Amygdala (tissue), 56 donors: ENCODE results near the gene KCNAB2.

Source experiments
- DNase-seq, 56 donors: peaks; one replicate each; lab custom pipeline; 2025; lab: John Stamatoyannopoulos, UW

Gene KCNAB2

GRCh38 chr1:6103854-6104530, 58.3 kb downstream of the KCNAB2 start:
- DNase-seq: no peak

GRCh38 chr1:6104631-6105030, 58.9 kb downstream of the KCNAB2 start:
- no peak for DNase-seq

DNA sequence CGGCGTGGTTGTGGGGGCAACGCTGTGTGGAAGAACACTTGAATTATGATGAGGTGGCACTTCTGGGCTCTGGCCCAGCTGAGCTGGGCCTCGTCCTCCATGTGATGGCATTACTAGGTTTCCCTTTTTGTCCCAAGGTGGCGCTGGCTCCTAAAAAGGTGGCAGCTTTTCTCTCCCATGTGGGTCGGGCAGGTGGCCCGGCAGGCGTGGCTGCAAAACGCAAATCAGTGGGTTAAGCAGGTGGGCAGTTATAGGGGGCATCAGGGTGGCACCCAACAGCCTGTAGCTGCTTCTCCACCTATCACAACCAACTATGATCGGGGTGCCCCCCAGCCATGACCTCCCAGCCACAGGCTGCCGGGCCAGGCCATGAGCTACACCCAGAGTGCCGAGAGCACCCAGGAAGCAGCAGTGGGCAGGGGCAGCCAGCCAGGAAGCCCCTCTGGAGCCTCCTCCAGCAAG, 59.6 kb downstream of the KCNAB2 start:
- no peak for DNase-seq

GRCh38 chr1:6105763-6106162, 60.1 kb downstream of the KCNAB2 start:
- DNase-seq: no peak

DNA sequence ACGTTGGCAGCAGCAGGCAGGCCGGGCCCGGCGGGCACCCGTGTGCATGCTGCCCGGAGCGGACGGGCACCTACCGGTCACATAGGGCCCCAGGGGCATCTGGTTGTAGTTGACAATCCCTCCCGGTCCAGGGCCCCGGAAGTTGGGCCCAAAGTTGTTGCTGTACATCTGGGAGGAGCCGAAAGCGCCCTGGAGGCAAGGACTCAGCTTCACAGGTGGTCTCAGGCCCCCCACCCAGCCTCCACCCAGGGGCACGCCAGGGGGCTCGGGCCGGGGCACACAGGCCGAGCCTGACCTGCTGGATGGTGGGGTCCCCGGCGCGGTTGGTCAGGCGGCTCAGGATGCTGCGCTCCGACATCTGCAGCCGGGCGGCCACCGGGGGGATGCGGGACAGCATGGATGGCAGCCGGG, 60.6 kb downstream of the KCNAB2 start:
- no peak for DNase-seq

DNA sequence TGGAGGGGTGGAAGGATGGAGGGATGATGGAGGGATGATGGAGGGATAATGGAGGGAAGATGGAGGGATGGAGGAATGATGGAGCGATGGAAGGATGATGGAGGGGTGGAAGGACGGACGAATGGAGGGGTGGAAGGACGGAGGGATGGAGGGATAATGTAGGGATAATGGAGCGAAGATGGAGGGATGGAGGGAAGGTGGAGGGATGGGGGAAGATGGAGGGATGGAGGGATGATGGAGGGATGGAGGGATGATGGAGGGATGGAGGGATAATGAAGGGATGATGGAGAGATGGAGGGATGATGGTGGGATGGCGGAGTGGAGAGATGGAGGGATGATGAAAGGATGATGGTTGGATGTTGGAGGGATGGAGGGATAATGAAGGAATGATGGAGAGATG, 61.3 kb downstream of the KCNAB2 start:
- DNase-seq: no peak

- no peak for DNase-seq
Observed at GRCh38 chr1:6107409-6108356, 62.0 kb downstream of the KCNAB2 start.

DNA sequence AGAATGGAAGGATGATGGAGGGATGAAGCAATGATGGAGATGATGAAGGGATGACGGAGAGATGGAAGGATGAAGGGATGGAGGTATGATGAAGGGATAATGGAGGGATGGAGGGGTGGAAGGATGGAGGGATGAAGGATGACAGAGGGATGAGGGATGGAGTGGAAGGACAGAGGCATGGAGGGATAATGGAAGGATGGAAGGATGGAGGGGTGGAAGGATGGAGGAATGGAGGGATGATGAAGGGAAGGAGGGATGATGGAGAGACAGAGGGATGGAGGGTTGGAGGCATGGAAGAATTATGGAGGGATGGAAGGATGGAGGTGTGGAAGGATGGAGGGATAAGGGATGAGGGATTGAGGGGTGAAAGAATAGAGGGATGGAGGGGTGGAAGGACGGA, 62.8 kb downstream of the KCNAB2 start:
- DNase-seq: no peak

GRCh38 chr1:6108937-6109614, 63.4 kb downstream of the KCNAB2 start:
- peak in 1 of 56 donors; percentile 14 for DNase-seq

- DNase-seq: no peak
Observed at GRCh38 chr1:6109688-6110087, 64.0 kb downstream of the KCNAB2 start.

DNA sequence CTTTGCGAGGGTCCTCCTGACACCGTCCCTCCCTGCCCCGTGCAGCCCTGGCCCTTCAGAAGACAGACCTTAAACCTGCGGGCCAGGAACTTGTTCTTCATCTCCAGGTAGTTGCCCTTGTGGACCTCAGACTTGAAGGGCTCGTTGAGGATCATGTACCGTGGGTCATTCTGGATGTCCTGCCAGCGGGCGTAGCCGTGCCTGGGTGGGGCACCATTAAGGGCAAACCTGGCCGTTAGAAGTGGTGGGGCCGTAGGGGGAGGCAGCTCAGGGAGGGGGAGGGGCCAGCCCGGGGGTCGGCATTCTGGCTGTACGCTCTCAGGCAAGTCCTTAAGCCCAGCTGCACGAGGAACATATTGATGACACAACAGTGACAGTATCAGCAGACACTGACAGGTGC, 64.6 kb downstream of the KCNAB2 start:
- no peak for DNase-seq

DNA sequence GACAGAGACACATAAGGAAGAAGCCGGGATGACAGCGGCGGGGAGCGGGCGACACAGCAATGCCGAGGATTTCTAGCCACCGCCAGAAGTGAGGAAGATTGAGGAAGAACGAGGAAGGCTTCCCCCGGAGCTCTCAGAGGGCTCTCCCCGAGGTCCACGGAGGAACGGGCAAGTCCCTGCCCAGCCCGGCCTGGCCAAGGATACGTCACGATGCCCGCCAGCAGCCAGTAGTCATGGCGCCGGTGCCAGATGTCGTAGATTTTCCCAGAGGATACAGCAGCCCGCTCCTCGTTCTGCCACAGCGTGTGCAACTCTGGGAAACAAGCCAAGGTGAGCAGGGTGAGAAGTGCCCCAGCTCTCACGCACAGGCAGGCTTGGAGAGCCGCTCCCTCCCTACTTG, 65.9 kb downstream of the KCNAB2 start:
- DNase-seq: no peak

GRCh38 chr1:6111991-6112689, 66.5 kb downstream of the KCNAB2 start:
- DNase-seq: no peak

GRCh38 chr1:6112690-6113005, 67.0 kb downstream of the KCNAB2 start:
- no peak for DNase-seq

- no peak for DNase-seq
Observed at GRCh38 chr1:6113116-6113515, 67.4 kb downstream of the KCNAB2 start.

- no peak for DNase-seq
Observed at GRCh38 chr1:6113745-6114144, 68.1 kb downstream of the KCNAB2 start.

DNA sequence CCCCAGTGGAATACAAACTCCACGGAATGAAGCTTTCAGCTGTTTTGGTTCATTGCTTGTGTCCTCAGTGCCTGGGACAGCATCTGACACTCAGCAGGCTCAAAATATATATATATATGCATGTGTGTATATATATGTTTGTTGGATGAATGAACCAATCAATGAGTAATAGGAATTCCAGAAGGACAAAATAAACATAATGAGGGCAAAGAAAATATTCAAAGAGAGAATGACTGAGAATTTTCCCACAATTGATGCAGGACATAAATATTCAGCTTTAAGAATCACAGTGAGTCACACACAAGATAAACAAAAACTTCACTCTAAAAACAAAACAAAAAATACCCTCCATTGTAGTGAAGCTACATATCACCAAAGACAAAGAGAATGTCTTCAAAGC, 70.4 kb downstream of the KCNAB2 start:
- no peak for DNase-seq

DNA sequence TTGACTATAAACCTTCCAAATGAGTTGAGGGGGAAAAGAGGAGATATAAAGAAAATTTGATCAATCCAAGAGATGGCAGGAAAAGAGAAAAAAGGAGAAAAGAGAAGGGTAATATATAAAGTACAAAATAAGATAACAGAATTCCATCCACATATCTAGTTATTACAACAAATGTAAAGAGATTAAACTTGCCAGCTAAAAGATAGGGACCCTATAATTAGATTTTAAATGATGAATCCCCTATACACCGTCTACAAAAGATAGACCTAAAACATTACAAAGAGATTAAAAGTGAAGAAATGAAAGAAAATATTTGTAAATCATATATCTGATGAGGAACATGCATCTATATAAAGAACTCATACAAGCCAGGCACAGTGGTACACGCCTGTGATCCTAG, 71.4 kb downstream of the KCNAB2 start:
- no peak for DNase-seq

DNA sequence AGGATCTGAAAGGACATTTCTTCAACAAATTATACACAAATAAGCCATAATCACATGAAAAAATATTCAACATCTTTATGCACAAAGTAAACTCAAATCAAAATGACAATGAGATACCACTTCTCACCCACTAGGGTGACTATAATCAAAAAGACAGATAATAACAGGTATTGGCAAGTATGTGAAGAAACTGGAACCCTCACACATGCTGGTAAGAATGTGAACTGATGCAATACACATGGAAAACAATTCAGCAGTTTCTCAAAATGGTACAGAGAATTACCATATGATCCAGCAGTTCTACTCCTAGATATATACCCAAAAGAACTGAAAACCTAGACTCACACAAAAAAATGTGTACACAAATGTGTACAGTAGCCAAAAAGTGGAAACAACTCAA, 71.9 kb downstream of the KCNAB2 start:
- no peak for DNase-seq

DNA sequence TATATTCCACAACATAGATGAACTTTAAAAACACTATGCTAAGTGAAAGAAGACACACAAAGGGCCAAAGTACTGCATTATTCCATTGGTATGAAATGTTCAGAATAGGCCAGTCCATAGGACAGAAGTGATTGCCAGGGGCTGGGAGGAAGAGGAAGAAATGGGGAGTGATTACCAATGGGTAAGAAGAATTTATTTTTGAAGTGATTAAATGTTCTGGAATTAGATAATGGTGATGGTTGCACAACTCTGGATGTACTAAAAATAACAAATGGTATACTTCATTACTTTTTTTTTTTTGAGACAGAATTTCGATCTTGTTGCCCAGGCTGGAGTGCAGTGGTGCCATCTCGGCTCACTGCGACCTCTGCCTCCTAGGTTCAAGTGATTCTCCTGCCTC, 72.7 kb downstream of the KCNAB2 start:
- no peak for DNase-seq

DNA sequence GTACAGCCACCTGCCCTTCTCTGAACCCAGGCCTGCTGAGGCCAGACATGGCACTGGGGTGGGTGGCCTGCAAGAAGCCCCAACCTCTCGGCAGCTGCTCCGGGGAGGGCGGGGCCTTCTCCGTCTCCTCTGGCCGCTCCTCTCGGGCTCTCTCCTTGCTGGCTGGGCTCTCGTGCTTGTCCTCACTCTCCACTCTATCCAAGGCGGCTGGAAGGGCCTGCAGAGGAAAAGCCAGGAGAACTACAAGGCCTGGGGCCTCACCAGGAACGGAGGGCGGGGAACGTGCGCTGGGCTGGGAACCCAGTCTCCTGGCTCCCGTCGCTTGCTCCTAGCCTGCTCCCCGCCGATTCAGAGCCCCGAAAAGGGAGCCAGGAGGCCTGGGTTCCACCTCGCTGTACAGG, 75.3 kb downstream of the KCNAB2 start:
- no peak for DNase-seq
